KG1 (cell line): ENCODE data around the gene VSX2.

ENCODE experiments used
- DNase-seq: peaks from one replicate; lab custom pipeline; 2025; lab: John Stamatoyannopoulos, UW

Gene VSX2

GRCh38 chr14:74221741-74222140 lies 17.5 kb upstream of the VSX2 start:
- no peak for DNase-seq

- no peak for DNase-seq
Measured at GRCh38 chr14:74223016-74223415, 16.2 kb upstream of the VSX2 start.

- DNase-seq: no peak
Measured at GRCh38 chr14:74231784-74232183, 7.5 kb upstream of the VSX2 start.

GRCh38 chr14:74235017-74235416 lies 4.2 kb upstream of the VSX2 start:
- no peak for DNase-seq

- no peak for DNase-seq
Measured at GRCh38 chr14:74237441-74237840, 1.8 kb upstream of the VSX2 start.

GRCh38 chr14:74239848-74240793 lies 872 bp downstream of the VSX2 start:
- DNase-seq: no peak

GRCh38 chr14:74240794-74241651 lies 1.8 kb downstream of the VSX2 start:
- no peak for DNase-seq

GRCh38 chr14:74241652-74242017 lies 2.4 kb downstream of the VSX2 start:
- no peak for DNase-seq

- DNase-seq: no peak
Measured at GRCh38 chr14:74242021-74242779, 3.0 kb downstream of the VSX2 start.

- no peak for DNase-seq
Measured at GRCh38 chr14:74242780-74243042, 3.5 kb downstream of the VSX2 start.

- no peak for DNase-seq
Measured at GRCh38 chr14:74243051-74243450, 3.8 kb downstream of the VSX2 start.

GRCh38 chr14:74244115-74244514 lies 4.9 kb downstream of the VSX2 start:
- no peak for DNase-seq

GRCh38 chr14:74245292-74245691 lies 6.0 kb downstream of the VSX2 start:
- no peak for DNase-seq

- no peak for DNase-seq
Measured at GRCh38 chr14:74246542-74246941, 7.3 kb downstream of the VSX2 start.

- no peak for DNase-seq
Measured at GRCh38 chr14:74248017-74248416, 8.8 kb downstream of the VSX2 start.

- no peak for DNase-seq
Measured at GRCh38 chr14:74249433-74250375, 10.5 kb downstream of the VSX2 start.

GRCh38 chr14:74255281-74255680 lies 16.0 kb downstream of the VSX2 start:
- DNase-seq: no peak

GRCh38 chr14:74257078-74257940 lies 18.1 kb downstream of the VSX2 start:
- no peak for DNase-seq

GRCh38 chr14:74257941-74258763 lies 18.9 kb downstream of the VSX2 start:
- no peak for DNase-seq

- DNase-seq: no peak
Measured at GRCh38 chr14:74258764-74259035, 19.5 kb downstream of the VSX2 start.
